ENCODE measurements around the gene IFT122.

The IFT122 gene

DNA sequence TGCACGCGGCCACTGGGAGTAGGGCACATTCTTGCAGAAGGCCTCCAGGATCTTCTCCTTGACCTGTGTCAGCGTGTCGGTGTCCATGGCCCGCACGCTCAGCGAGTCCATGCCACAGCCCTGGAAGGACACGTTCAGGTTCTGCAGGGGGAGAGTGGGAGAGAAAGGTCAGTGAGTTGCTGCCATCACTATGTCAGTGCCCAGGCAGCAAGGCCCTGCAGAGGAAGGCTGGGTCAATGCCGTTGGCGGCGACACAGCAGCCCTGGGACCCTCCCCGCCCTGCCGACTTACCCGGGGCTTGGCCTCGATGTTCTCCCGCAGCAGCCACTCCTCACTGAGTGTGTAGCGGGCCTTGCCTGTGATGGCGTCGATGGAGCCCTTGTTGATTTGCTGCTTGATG lies 122.8 kb downstream of the IFT122 start:
- no peak for DNase-seq

- no peak for DNase-seq
Observed at GRCh38 chr3:129563332-129563731, 123.3 kb downstream of the IFT122 start.

DNA sequence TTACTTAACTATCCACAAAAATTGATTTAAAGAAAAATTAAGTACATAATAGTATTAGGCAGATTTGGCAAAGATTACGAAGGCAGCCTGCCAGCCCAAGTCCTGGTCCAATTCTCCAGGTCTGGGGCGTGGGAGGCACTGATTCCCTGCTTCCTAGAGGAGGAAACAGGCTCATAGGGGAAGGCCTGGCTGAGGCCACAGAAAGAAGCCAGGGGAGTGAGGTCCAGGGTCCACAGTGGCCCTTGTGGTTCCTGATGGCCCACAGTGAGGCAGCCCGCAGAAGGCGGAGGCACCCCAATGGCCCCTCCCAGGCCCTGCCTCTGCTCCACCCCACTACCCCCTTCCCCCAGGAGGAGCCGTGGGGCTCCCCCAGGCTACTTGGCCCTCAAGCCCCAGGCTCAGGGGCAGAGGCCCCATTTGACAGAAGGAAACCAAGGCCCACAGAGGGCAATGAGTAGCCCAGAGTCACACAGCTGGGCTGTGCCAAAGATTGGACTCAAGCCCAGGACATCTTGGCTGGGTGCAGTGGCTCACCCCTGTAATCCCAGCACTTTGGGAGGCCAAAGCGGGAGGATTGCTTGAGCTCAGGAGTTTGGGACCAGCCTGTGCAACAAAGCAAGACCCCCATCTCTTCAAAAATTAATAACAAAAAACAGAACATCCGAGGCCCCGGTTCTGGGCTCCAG lies 124.0 kb downstream of the IFT122 start:
- no peak for DNase-seq

- no peak for DNase-seq
Observed at GRCh38 chr3:129564981-129565644, 125.1 kb downstream of the IFT122 start.

- no peak for DNase-seq
Observed at GRCh38 chr3:129565902-129566301, 125.9 kb downstream of the IFT122 start.

- DNase-seq = no peak
Observed at GRCh38 chr3:129567176-129567705, 127.2 kb downstream of the IFT122 start.

DNA sequence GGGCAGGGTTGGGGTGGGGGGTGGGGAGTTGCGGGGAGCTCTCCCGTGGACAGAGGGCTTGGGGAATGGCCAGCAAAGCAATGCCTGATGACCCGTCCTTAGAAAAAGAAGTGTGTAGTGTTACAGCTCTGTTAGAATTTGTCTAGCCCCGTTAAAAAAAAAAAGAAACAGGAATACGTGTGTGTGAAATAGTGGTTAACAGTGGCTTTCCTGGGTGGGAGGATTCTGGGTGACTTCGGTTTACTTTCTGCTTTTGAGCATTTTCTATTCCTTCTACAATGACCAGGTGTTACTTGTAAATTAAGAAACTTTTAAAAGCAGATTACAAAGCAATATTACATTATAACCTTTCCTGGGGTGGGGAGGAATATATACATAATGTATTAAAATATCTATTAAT lies 127.9 kb downstream of the IFT122 start:
- no peak for DNase-seq

- DNase-seq = no peak
Observed at GRCh38 chr3:129569856-129570255, 129.8 kb downstream of the IFT122 start.
